HG02870 (cell line): ENCODE measurements around the gene MCF2L2.
A peak's percentile ranks its signal among the peaks of the same experiment; 100 is the strongest.
"Not testable (repeated sequence)": the region's sequence is repeated elsewhere in the genome, so short reads cannot be mapped to it uniquely, and the experiment has no call there.

Experiments used
- ATAC-seq: cut with Tn5 transposase; IDR thresholded peaks from one replicate; pipeline ENCODE4 v1.9.1; 2021; ENCODE audit warnings: mild to moderate bottlenecking, moderate library complexity; ENCODE audit not compliant: unreplicated experiment

MCF2L2 gene

DNA sequence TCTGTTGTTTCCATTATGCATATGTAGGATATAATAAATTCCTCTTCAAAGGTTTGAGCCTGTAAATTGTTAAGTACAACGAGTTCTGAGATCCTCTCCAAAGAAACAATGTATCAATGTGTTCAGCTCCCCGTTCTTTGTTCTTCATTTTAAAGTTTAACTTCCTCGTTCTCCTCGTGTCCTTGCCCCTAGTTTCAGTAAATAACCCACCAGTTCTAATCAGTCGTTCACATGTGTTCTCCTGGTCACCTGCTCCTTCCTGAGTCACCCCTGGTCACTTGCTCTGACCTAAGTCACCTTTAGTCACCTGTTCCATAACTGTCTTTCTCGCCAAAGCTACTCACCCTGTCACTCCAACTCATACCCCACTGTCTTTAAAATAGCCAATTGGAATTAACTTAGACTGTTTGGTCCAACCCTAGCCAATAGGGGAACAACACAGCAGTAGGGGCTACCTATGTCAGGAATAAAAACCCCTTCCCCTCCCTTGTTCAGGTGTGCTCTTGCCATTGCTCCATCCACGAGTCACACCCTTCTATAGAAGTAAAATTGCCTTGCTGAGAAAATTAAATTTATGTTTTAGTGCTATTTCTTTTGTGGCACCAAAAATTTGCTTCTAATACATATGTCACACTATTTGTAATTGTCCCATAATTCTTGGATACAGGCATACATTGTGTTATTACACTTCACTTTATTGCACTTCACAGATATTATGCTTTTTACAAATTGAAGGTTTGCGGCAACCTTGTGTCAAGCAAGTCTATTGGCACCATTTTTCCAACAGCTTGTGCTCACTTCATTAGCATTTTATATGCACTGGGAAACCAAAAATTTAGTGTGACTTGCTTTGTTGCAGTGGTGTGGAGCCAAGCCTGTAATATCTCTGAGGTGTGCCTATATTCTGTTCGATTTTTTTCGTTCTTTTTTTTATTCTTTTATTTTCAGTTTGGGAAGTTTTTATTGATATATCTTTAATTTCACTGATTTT lies 15.3 kb upstream of the MCF2L2 start:
- no peak for ATAC-seq

- ATAC-seq = no peak
Measured at GRCh38 chr3:183442994-183443393, 14.6 kb upstream of the MCF2L2 start.

- not testable (repeated sequence) for ATAC-seq
Measured at GRCh38 chr3:183440521-183440920, 12.1 kb upstream of the MCF2L2 start.

DNA sequence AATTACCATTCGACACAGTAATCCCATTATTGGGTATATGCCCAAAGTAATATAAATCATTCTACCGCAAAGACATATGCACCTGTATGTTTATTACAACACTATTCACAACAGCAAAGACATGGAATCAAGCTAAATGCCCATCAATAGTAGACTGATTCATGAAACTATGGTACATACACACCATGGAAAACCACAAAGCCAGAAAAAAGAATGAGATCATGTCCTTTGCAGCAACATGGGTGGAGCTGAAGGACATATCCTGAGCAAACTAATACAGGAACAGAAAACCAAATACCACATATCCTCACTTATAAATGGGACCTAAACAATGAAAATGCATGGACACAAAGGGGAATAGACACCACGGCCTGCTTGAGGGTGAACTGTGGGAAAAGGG lies 11.1 kb upstream of the MCF2L2 start:
- no peak for ATAC-seq

- ATAC-seq = no peak
Measured at GRCh38 chr3:183438735-183439134, 10.3 kb upstream of the MCF2L2 start.

GRCh38 chr3:183437666-183438564 lies 9.5 kb upstream of the MCF2L2 start:
- no peak for ATAC-seq

DNA sequence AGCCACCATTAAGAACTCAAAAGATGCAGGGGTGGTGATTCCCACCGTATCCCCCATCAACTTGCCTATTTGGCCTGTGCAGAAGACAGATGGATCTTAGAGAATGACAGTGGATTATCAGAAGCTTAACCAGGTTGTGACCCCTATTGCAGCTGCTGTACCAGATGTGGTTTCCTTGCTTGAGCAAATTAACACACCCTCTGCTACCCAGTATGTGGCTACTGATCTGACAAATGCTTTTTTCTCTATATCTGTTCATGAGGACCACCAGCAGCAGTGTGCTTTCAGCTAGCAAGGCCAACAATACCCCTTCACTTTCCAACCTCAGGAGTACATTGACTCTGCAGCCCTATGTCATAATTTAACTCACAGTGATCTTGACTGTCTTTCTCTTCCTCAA lies 8.6 kb upstream of the MCF2L2 start:
- no peak for ATAC-seq

DNA sequence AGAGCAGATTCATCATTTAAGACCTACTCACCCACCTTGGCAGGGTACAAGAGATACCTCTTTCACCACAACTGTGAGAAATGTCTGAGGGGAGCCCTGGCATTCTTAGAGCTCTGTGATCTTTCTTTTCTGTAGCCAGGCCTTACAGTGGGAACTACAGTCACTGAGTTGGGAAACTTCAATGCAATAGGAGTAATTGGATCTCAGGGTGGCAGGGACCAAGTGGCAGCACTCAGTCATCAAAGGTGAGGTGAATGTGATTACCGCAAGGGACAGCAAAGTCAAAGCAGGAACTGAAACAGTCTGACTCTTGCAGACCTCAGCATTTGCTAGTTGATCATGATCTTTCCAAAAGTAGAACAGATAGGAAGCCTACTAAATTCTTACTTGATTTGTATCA lies 7.2 kb upstream of the MCF2L2 start:
- peak; percentile 71 for ATAC-seq

DNA sequence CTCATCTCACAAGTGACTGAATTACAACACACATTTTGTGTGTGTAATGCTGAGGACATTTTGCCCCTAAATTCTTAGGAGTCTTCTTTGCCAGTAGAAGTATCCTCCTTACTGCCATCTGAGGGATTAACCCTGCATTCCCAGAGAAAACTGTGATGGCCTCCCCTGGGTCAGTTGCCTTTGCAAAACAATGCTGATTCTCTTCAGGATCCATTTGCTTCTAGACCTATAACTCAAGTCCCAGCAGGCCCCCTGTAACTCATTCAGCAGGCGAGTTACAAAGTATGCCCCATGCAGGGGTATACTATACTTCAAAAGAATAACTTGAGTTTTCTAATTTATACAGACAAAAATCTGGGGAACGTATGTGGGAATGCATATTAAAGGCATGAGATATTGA lies 6.6 kb upstream of the MCF2L2 start:
- no peak for ATAC-seq

DNA sequence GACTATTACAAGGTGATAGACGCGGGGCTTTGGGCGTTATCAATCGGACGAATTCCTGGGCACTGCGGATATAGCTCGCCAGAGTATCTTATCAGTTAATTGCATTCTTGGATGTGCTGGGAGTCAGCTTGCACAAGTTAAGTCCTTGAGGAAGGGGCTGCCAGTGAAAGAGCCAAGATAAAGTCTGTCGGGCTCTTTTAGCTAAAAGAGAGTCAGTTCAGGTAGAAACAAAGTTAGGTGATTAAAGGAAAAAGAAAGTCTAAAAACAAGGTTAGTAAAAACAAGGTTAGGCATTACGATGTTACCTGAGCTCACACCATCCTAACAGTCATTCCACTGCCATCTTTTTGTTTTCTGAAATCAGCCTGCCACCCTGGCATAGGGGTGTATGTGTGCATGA lies 6.1 kb upstream of the MCF2L2 start:
- ATAC-seq = no peak

DNA sequence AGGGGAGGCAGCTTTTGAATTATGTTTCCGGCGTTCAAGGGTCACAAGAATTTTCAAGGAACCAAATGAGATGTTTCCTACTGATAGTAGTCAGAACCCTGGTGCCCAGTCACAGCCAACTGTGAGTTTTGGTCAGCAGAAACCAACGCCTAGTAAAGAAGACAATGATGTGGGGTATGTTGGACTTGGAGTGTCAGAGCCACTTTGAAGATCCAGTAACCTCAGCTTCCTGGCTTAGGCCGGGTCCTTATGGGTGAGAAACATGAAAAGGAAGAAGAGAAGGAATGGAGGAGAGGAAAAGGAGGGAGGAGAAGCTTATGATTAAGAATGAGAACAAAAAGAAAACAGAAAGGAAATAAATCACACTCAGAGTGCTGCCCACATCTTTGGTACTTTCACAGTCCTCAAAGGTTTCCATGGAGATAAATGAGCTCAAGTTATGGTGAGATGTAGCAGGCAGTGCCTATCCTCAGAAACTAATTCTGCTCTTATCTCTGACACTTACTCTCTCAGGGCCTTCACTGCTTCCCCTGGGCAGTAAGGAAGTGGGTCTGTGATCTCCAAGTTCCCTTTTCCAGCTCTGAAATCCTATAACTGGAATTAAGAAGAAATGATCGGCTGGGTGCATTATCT lies 2.0 kb upstream of the MCF2L2 start:
- no peak for ATAC-seq

DNA sequence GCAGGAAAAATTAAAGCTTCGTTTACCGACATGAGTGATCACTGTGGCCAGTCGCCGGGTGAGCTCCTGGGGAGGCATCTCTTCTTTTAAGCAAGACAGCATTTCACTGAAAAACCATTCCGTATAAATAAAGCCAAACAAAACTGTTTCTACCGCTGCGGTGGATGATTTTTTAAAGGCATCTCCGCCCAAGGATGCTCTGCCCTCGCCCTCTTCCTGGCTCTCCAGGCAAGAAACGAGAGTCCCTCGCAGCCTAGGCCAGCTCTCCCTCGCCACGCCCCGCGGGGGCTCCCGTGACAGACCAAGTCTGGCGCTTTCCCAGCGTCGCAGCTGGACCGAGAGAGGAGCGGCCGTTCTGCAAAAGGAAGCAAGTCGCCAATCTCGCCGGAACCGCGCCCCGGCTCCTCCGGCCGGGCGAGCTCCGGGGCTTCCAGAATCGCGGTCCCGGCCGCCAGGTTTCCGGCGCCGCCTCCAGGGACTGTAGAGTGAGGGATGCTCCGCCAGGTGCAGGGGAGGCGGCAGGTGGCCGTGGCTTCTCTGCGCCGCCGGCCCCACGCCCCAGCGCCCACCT lies 458 bp downstream of the MCF2L2 start:
- peak; percentile 27 for ATAC-seq

GRCh38 chr3:183427196-183427875 lies 1.1 kb downstream of the MCF2L2 start:
- no peak for ATAC-seq

- not testable (repeated sequence) for ATAC-seq
Measured at GRCh38 chr3:183418807-183419206, 9.6 kb downstream of the MCF2L2 start.

- no peak for ATAC-seq
Measured at GRCh38 chr3:183411216-183411922, 17.1 kb downstream of the MCF2L2 start.

DNA sequence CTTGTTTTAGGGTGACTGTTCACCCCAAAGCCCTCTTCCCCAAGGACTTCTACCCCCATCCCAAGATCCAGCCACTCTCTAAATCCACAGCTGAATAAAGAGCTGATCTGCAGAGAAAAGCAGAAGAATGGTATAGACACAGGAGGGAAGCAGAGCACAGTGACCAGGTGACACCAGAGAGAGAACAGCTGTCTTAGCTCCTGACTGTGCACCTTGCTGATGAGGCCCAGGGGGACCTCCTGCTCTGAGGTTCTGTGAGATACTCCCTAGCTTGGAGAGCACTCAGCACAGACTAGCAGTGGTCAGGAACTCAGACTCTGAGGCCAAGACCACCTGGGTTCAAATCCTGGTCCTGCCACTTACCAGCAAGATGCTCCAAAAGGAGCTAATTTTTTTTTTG lies 17.7 kb downstream of the MCF2L2 start:
- ATAC-seq = no peak

DNA sequence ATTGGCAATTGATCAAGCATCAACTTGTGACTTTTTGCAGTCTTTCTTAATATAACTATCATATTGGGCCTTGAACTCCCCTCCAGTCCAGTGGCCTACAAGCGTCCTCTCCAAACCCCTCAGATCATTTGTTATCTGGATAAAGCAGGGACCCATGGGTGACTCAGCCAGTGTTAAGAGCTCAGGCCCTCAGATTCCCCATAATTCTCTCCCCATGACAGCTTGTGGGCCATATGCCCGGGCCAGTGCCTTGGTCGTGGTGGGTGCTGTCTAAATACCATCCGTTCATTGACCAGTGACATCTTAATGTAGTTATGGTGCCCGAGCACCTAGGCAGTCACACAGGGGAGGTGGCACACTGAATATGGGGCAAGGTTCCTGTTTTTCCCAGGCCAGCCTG lies 18.1 kb downstream of the MCF2L2 start:
- ATAC-seq = no peak

GRCh38 chr3:183409219-183409618 lies 19.2 kb downstream of the MCF2L2 start:
- ATAC-seq = no peak

DNA sequence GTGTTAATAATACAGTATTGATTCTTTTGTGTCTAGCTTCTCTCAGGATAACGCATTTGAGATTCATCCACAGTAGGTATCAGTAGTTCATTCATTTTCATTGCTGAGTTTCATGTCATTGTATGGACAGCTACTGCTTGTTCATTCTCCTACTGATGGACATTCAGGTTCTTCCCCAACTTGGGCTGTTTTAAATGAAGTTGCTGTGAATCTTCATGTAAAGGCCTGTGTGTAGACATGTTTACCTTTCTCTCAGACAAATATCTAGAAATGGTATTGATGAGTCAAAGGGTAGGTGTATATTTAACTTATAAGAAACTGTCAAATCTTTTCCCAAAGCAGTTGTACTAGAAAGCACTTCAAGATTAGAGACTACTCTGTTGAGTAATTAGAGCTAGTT lies 26.7 kb downstream of the MCF2L2 start:
- ATAC-seq = no peak

DNA sequence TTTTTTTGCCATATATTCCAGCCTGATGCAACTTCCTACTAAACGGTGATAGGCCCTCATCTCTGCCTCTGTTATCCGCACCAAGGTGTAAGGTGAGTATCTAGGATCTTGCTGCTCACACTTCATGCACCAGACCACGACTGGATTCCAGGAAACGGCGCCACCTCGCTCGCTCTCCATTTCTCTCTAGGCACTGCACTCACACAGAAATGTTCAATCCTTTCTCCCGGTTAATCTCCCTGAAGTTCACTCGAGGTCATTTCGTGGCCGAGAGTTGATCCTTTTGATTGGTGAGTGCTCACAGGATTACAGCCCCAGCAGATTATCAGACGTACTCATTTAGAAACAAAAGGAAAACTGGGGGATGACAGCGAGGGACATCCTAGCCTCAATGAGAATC lies 28.1 kb downstream of the MCF2L2 start:
- ATAC-seq = no peak
